ENCODE measurements around the gene SEMA3G.

The SEMA3G gene

GRCh38 chr3:52458031-52458760, 13.3 kb upstream of the SEMA3G start:
- H3K9me3 ChIP-seq: no peaks in the 10 kb centered on the region
- H3K36me3 ChIP-seq: peaks cover 21 to 57% (median 27%) of the 10 kb centered on the region in 3 donors
- no peaks in the 10 kb centered on the region for H3K27me3 ChIP-seq
- peaks cover 0 to 28% (median 27%) of the 10 kb centered on the region in 4 donors for H3K4me1 ChIP-seq
- no peak overlapping the region for H3K4me3 ChIP-seq
- H3K27ac ChIP-seq: no peak overlapping the region
- intact Hi-C loops (cut with DNase I; ENCODE audit: low total_unique reads): loop anchor here (10.0 kb wide), 1 partner anchor 227 kb away; the partner anchor contains the start of genes GNL3 and PBRM1
- TF ChIP-seq, protein P1, sequence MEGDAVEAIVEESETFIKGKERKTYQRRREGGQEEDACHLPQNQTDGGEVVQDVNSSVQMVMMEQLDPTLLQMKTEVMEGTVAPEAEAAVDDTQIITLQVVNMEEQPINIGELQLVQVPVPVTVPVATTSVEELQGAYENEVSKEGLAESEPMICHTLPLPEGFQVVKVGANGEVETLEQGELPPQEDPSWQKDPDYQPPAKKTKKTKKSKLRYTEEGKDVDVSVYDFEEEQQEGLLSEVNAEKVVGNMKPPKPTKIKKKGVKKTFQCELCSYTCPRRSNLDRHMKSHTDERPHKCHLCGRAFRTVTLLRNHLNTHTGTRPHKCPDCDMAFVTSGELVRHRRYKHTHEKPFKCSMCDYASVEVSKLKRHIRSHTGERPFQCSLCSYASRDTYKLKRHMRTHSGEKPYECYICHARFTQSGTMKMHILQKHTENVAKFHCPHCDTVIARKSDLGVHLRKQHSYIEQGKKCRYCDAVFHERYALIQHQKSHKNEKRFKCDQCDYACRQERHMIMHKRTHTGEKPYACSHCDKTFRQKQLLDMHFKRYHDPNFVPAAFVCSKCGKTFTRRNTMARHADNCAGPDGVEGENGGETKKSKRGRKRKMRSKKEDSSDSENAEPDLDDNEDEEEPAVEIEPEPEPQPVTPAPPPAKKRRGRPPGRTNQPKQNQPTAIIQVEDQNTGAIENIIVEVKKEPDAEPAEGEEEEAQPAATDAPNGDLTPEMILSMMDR (IDR thresholded peaks at IDR 0.05): no peak
- no peak for DNase-seq

DNA sequence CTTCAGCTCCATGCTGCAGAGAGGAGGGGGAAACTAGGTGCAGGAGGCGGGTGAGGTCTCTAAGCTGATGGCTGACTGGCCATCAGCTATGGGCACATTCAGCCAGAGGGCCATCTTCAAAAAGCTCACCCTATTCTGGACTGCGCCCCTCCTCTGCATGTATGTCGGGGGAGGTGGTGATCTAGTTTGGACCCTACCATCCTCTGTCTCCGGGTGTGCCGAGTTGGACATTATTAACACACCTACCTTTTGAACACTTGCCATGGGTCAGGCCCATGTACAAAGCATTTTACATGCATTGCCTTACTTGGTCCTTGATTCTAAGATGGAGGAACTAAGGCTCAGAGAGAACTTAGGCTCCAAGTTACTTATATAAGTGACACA, 11.9 kb upstream of the SEMA3G start:
- H3K27me3 ChIP-seq: no peaks in the 10 kb centered on the region
- peak overlapping the region; percentile 91 to 92 for H3K27ac ChIP-seq
- peak overlapping the region; percentile 79 to 83 for H3K4me3 ChIP-seq
- intact Hi-C loops (cut with DNase I; ENCODE audit: low total_unique reads): loop anchor here (10.0 kb wide), 1 partner anchor 228 kb away; the partner anchor contains the start of genes GNL3 and PBRM1
- H3K4me1 ChIP-seq: peaks cover 0 to 31% (median 27%) of the 10 kb centered on the region in 4 donors
- H3K9me3 ChIP-seq: no peaks in the 10 kb centered on the region
- TF ChIP-seq, protein P1 (IDR thresholded peaks at IDR 0.05): no peak
- H3K36me3 ChIP-seq: peaks cover 19 to 45% (median 27%) of the 10 kb centered on the region in 3 donors
- no peak for DNase-seq

DNA sequence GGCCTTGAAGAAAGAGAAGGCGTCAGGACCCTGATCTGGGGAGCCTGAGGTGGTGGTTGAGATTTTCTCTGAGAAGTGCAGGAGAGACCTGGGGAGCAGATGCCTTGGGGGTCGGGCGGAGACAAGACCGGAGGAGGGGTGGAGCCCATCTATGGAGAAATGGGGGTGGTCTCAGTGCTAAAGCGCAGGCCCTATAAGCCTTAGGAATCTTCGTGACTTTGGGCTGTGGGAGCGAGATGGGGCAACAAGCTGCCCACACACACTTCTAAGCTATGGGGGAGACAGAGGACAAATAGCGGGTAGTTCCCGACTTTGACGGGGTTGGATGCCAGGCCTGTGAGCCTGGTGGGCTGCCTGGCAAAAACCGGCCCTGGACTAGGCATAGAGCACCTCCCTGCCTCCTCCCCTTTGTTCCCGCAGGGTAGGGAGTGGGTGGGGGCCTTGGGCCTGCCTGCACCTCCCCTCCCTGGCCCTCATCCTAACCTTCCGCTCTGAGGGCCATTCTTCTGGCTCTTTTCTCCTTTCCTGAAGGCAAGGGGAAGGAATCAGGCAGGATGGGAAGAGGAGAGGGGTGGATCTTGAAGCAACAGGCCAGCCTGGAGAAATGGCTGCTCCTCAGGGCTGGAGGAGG, 11.4 kb upstream of the SEMA3G start:
- H3K4me1 ChIP-seq: peaks cover 0 to 31% (median 27%) of the 10 kb centered on the region in 4 donors
- H3K27me3 ChIP-seq: no peaks in the 10 kb centered on the region
- peak; percentile 48 to 80 for DNase-seq
- H3K36me3 ChIP-seq: peaks cover 14 to 40% (median 27%) of the 10 kb centered on the region in 3 donors
- H3K9me3 ChIP-seq: no peaks in the 10 kb centered on the region
- peak overlapping the region; percentile 79 to 83 for H3K4me3 ChIP-seq
- peak overlapping the region; percentile 91 to 92 for H3K27ac ChIP-seq
- intact Hi-C loops (cut with DNase I; ENCODE audit: low total_unique reads): loop anchor here (10.0 kb wide), 1 partner anchor 229 kb away; the partner anchor contains the start of genes GNL3 and PBRM1
- TF ChIP-seq, protein P1 (IDR thresholded peaks at IDR 0.05): no peak

DNA sequence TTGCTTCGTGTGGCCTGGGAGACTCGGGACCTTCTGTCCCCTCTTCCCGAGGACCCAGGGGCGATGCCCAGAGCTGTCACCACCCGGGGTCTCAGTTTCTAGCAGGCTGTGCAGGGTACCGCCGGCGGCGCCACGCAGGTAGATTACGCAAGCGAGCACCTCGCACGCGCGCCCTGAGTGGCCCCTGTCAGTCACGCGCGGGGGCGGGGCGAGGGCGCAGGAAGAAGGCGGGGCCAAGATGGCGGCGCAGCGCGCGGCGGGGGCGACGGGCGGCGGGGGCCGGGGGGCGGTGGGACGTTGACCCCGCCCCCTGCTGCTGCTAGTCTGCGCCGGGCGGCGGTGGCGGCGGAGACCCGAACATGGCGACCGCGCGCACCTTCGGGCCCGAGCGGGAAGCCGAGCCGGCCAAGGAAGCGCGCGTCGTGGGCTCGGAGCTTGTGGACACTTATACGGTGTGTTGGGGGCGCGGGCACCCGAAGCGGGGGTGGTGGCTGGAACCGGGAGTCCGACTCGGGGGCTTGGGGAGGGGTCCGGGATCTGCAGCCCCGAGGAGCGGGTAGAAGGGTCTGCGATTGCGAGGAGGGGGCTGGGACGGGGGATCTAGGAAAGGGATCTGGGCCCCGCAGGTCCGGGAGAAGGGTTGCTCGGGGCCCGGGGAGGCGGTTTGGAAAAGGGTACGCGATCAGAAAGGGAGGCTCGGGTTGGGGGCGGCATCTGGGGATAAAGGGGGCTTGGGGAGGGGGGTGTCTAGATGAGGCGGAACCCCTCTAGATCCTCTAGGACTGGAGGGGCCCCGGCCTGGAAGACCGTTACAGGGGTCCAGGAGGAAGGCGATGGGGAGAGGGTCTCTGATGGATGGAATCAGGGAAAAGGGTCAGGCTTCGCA, 10.6 kb upstream of the SEMA3G start, which contains the start of gene NISCH:
Gene NISCH, plus strand, starts transcription at position 322 of the 886 bp plus-strand sequence. Its CDS starts 38 bp downstream, at position 360.
- peak within 1 kb of the TSS; percentile 79 to 83 for H3K4me3 ChIP-seq
- DNase-seq: peak; percentile 88 to 94
- TF ChIP-seq, protein P1 (IDR thresholded peaks at IDR 0.05): no peak
- no peaks in the 10 kb centered on the region for H3K9me3 ChIP-seq
- H3K27me3 ChIP-seq: no peaks in the 10 kb centered on the region
- peaks cover 14 to 32% (median 21%) of the 10 kb centered on the region in 3 donors for H3K36me3 ChIP-seq
- intact Hi-C loops (cut with DNase I; ENCODE audit: low total_unique reads): loop anchor here (10.0 kb wide), 1 partner anchor 229 kb away; the partner anchor contains the start of genes GNL3 and PBRM1
- peaks cover 0 to 33% (median 27%) of the 10 kb centered on the region in 4 donors for H3K4me1 ChIP-seq
- H3K27ac ChIP-seq: peak within 1 kb of the TSS; percentile 91 to 92

DNA sequence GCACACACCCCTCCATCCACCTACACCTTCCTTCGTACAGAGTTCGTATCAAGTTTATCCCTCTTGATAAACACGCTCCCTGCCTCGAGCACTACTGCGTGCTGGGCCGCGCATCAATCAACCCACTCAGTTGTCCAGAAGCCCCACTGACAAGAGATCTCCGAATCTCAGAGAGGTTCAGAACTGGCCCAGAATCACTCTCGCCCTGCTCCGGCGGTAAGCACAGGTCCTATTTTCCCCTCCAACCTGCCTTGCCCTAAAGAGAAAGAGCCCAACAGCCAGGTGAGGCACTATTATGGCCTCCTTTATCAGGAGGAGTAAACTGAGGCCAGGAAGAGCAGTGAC, 10.0 kb upstream of the SEMA3G start:
- Histone ChIP-seq H3K9me3 (no peaks in the 10 kb centered on the region), H3K4me1 (peaks cover 0 to 39% (median 27%) of the 10 kb centered on the region in 4 donors), H3K36me3 (peaks cover 14 to 26% (median 17%) of the 10 kb centered on the region in 3 donors), H3K27me3 (no peaks in the 10 kb centered on the region), H3K4me3 (peak overlapping the region; percentile 79 to 83), H3K27ac (peak overlapping the region; percentile 91 to 92)
- intact Hi-C loops (cut with DNase I; ENCODE audit: low total_unique reads): loop anchor here (10.0 kb wide), 1 partner anchor 230 kb away; the partner anchor contains the start of genes GNL3 and PBRM1
- DNase-seq: no peak
- TF ChIP-seq, protein P1 (IDR thresholded peaks at IDR 0.05): no peak
